ENCODE results near the gene CCNI. TPM values are rescaled to one million over a fixed set of nuclear protein-coding genes. Genes with fewer than 3 reads are reported as not detected.

Gene CCNI
- total and polyA plus RNA-seq, 4 donors: 36.2 to 87.5 (median 62.3) TPM

- Histone ChIP-seq H3K4me1 (ENCODE audit: control insufficient read depth in 4 of 4, insufficient read depth in 4 of 4, low read length in 3 of 4) (no peaks in the 10 kb centered on the region), H3K27ac (ENCODE audit: low read depth in 1 of 2, low read length in 2 of 2) (no peak overlapping the region), H3K4me3 (ENCODE audit: low read depth in 1 of 3, low read length in 3 of 3) (no peak overlapping the region), H3K27me3 (ENCODE audit: control insufficient read depth in 4 of 4, insufficient read depth in 4 of 4, low read length in 3 of 4) (no peaks in the 10 kb centered on the region), H3K36me3 (ENCODE audit: control insufficient read depth in 4 of 4, insufficient read depth in 3 of 4, low read depth in 1 of 4, low read length in 3 of 4) (peaks cover 5 to 16% (median 11%) of the 10 kb centered on the region in 4 donors), H3K9me3 (ENCODE audit: control insufficient read depth in 4 of 4, low read length in 3 of 4) (no peaks in the 10 kb centered on the region), H3K9ac (ENCODE audit: low read depth in 1 of 2, low read length in 2 of 2) (no peak overlapping the region)
- WGBS: 98% methylated on average over 1 of the region's 1 CpG
- no peak for TF ChIP-seq EGR1 (IDR thresholded peaks at IDR 0.05; ENCODE audit: low read depth in 2 of 2)
- TF ChIP-seq NR2F2 (IDR thresholded peaks at IDR 0.05): no peak
- no peak for TF ChIP-seq ATF3 (IDR thresholded peaks at IDR 0.05)
- TF ChIP-seq HNF4G (IDR thresholded peaks at IDR 0.05): no peak
- no peak for TF ChIP-seq ZBTB33 (IDR thresholded peaks at IDR 0.05)
- TF ChIP-seq FOXA2 (IDR thresholded peaks at IDR 0.05): no peak
- no peak for TF ChIP-seq YY1 (IDR thresholded peaks at IDR 0.05)
- no peak for TF ChIP-seq FOXA1 (IDR thresholded peaks at IDR 0.05)
- no peak for TF ChIP-seq TAF1 (conservative IDR thresholded peaks at IDR 0.05)
- TF ChIP-seq CTCF (IDR thresholded peaks at IDR 0.05; ENCODE audit: low read depth, low read length, missing input control): no peak
- TF ChIP-seq SP1 (IDR thresholded peaks at IDR 0.05): no peak
- no peak for TF ChIP-seq JUND (IDR thresholded peaks at IDR 0.05)
- TF ChIP-seq RAD21 (IDR thresholded peaks at IDR 0.05): no peak
- TF ChIP-seq MAX (IDR thresholded peaks at IDR 0.05): no peak
- no peak for TF ChIP-seq REST (IDR thresholded peaks at IDR 0.05)
- no peak for TF ChIP-seq HNF4A (conservative IDR thresholded peaks at IDR 0.05)
- DNase-seq (ENCODE audit: low spot score): no peak
Observed at GRCh38 chr4:77035153-77035552, 40.6 kb downstream of the CCNI start.

- Histone ChIP-seq H3K4me1 (ENCODE audit: control insufficient read depth in 4 of 4, insufficient read depth in 4 of 4, low read length in 3 of 4) (no peaks in the 10 kb centered on the region), H3K27me3 (ENCODE audit: control insufficient read depth in 4 of 4, insufficient read depth in 4 of 4, low read length in 3 of 4) (no peaks in the 10 kb centered on the region), H3K4me3 (ENCODE audit: low read depth in 1 of 3, low read length in 3 of 3) (no peak overlapping the region), H3K9me3 (ENCODE audit: control insufficient read depth in 4 of 4, low read length in 3 of 4) (no peaks in the 10 kb centered on the region), H3K9ac (ENCODE audit: low read depth in 1 of 2, low read length in 2 of 2) (no peak overlapping the region), H3K27ac (ENCODE audit: low read depth in 1 of 2, low read length in 2 of 2) (no peak overlapping the region), H3K36me3 (ENCODE audit: control insufficient read depth in 4 of 4, insufficient read depth in 3 of 4, low read depth in 1 of 4, low read length in 3 of 4) (peaks cover 5 to 16% (median 11%) of the 10 kb centered on the region in 4 donors)
- DNase-seq (ENCODE audit: low spot score): no peak
- WGBS: 91% methylated on average over 5 of the region's 5 CpGs
- TF ChIP-seq ZBTB33 (IDR thresholded peaks at IDR 0.05) (no peak), JUND (IDR thresholded peaks at IDR 0.05) (no peak), TAF1 (conservative IDR thresholded peaks at IDR 0.05) (no peak), MAX (IDR thresholded peaks at IDR 0.05) (no peak), GABPA (IDR thresholded peaks at IDR 0.05 in 1 of 2, conservative IDR thresholded peaks at IDR 0.05 in 1 of 2) (no peak), EGR1 (IDR thresholded peaks at IDR 0.05; ENCODE audit: low read depth in 2 of 2) (no peak), ATF3 (IDR thresholded peaks at IDR 0.05) (no peak), FOXA2 (IDR thresholded peaks at IDR 0.05) (no peak), RXRA (IDR thresholded peaks at IDR 0.05) (no peak), HNF4A (conservative IDR thresholded peaks at IDR 0.05) (no peak), CTCF (IDR thresholded peaks at IDR 0.05; ENCODE audit: low read depth, low read length, missing input control) (no peak), SP1 (IDR thresholded peaks at IDR 0.05) (no peak), RAD21 (IDR thresholded peaks at IDR 0.05) (no peak), YY1 (IDR thresholded peaks at IDR 0.05) (no peak), FOXA1 (IDR thresholded peaks at IDR 0.05) (no peak)
Observed at GRCh38 chr4:77031544-77031943, 44.2 kb downstream of the CCNI start.
